ENCODE data around the gene NPRL2. TPM values are rescaled to one million over a fixed set of nuclear protein-coding genes. Genes with fewer than 3 reads are reported as not detected.

Gene NPRL2
- total RNA-seq, 1 donor from 2014 or later = 16.7 TPM

GRCh38 chr3:50337175-50337861, 13.3 kb downstream of the NPRL2 start:
- ATAC-seq = peak; percentile 91
- intact Hi-C loops (cut with DNase I) = no loop called here
- DNase-seq (ENCODE audit: missing footprints) = peak; percentile 100

GRCh38 chr3:50336452-50337174, 14.0 kb downstream of the NPRL2 start:
- ATAC-seq (no peak), DNase-seq (ENCODE audit: missing footprints) (no peak)
- intact Hi-C loops (cut with DNase I) = no loop called here

- DNase-seq (ENCODE audit: missing footprints) = peak; percentile 8
- no peak for ATAC-seq
- intact Hi-C loops (cut with DNase I) = no loop called here
These were observed 16.1 kb downstream of the NPRL2 start for GRCh38 chr3:50334339-50335075.

GRCh38 chr3:50333744-50334328, 16.7 kb downstream of the NPRL2 start:
- intact Hi-C loops (cut with DNase I) = no loop called here
- ATAC-seq (peak; percentile 33), DNase-seq (ENCODE audit: missing footprints) (peak; percentile 67)

- DNase-seq (ENCODE audit: missing footprints) (peak; percentile 34), ATAC-seq (no peak)
- intact Hi-C loops (cut with DNase I) = no loop called here
These were observed 19.1 kb downstream of the NPRL2 start for GRCh38 chr3:50331364-50331907.

- intact Hi-C loops (cut with DNase I) = no loop called here
- ATAC-seq (no peak), DNase-seq (ENCODE audit: missing footprints) (peak; percentile 49)
These were observed 20.2 kb downstream of the NPRL2 start for GRCh38 chr3:50330330-50330729.

GRCh38 chr3:50327943-50328691, 22.5 kb downstream of the NPRL2 start, which contains the start of gene TUSC2:
TUSC2 (minus strand) TSS chr3:50328223; CDS start chr3:50328099, 124 bp downstream.
- peak; percentile 99 for DNase-seq (ENCODE audit: missing footprints)
- peak; percentile 91 for ATAC-seq
- intact Hi-C loops (cut with DNase I) = no loop called here

GRCh38 chr3:50327129-50327528, 23.4 kb downstream of the NPRL2 start:
- intact Hi-C loops (cut with DNase I) = no loop called here
- no peak for DNase-seq (ENCODE audit: missing footprints)

GRCh38 chr3:50326182-50326541, 24.4 kb downstream of the NPRL2 start:
- DNase-seq (ENCODE audit: missing footprints) (no peak), ATAC-seq (no peak)
- intact Hi-C loops (cut with DNase I) = no loop called here

More at GRCh38 chr3:50327129-50327528, 23.4 kb downstream of the NPRL2 start:
- ATAC-seq = no peak

GRCh38 chr3:50325497-50326181, 24.9 kb downstream of the NPRL2 start:
- no peak for DNase-seq (ENCODE audit: missing footprints)
- ATAC-seq = no peak
- intact Hi-C loops (cut with DNase I) = loop anchor here (2.0 kb wide), 1 partner anchor 51 kb away; no protein-coding TSS in a partner anchor

GRCh38 chr3:50325113-50325480, 25.5 kb downstream of the NPRL2 start:
- ATAC-seq (no peak), DNase-seq (ENCODE audit: missing footprints) (no peak)
- intact Hi-C loops (cut with DNase I) = loop anchor here (2.0 kb wide), 1 partner anchor 50 kb away; no protein-coding TSS in a partner anchor

- ATAC-seq (peak; percentile 12), DNase-seq (ENCODE audit: missing footprints) (peak; percentile 91)
- intact Hi-C loops (cut with DNase I) = loop anchor here (1.0 to 2.0 kb wide), 2 partner anchors 50 to 64 kb away; no protein-coding TSS in a partner anchor
These were observed 26.0 kb downstream of the NPRL2 start for GRCh38 chr3:50324351-50325112.

GRCh38 chr3:50323614-50324199, 26.9 kb downstream of the NPRL2 start:
- DNase-seq (ENCODE audit: missing footprints) (no peak), ATAC-seq (peak; percentile 1)
- intact Hi-C loops (cut with DNase I) = loop anchor here (1.0 to 2.0 kb wide), 2 partner anchors 49 to 63 kb away; no protein-coding TSS in a partner anchor

- no peak for ATAC-seq
- intact Hi-C loops (cut with DNase I) = no loop called here
- DNase-seq (ENCODE audit: missing footprints) = peak; percentile 69
These were observed 27.4 kb downstream of the NPRL2 start for GRCh38 chr3:50323092-50323600.

- intact Hi-C loops (cut with DNase I) = no loop called here
These were observed 28.0 kb downstream of the NPRL2 start, which contains the start of gene HYAL2 for GRCh38 chr3:50322386-50323091. HYAL2 (minus strand) TSS chr3:50322745; CDS start chr3:50320489, 2,256 bp downstream.

GRCh38 chr3:50322115-50322385, 28.5 kb downstream of the NPRL2 start:
- no peak for DNase-seq (ENCODE audit: missing footprints)
- intact Hi-C loops (cut with DNase I) = no loop called here

More at GRCh38 chr3:50322386-50323091, 28.0 kb downstream of the NPRL2 start, which contains the start of gene HYAL2:
- no peak for ATAC-seq
- peak; percentile 81 for DNase-seq (ENCODE audit: missing footprints)

More at GRCh38 chr3:50322115-50322385, 28.5 kb downstream of the NPRL2 start:
- no peak for ATAC-seq
